HEK293 (cell line): ENCODE measurements around the gene PHTF1.

Source experiments
- CTCF ChIA-PET: fragments of 350-600 bp; formaldehyde crosslinking; extraction: SDS; loops from one replicate; lab custom pipeline; 2021; ENCODE audit warnings: antibody characterized with exemption; lab: Yijun Ruan, JAX
- POLR2A ChIA-PET: fragments of 300-600 bp; formaldehyde crosslinking; extraction: SDS; loops from one replicate; lab custom pipeline; 2020; ENCODE audit warnings: antibody characterized with exemption, inconsistent platforms; lab: Yijun Ruan, JAX
- H3K27ac ChIP-seq: fragments of 200-500 bp; sonication (Bioruptor generic); 2 replicates; pipeline ENCODE4 v1.5.1; 2014; ENCODE audit warnings: low read depth, low read length, control low read depth, inconsistent platforms; ENCODE audit errors: extremely low read depth
- H3K36me3 ChIP-seq, 2 experiments: fragments of 200-500 bp in 1 of 2; sonication (Bioruptor generic) in 1 of 2; 1 replicate in 1 of 2; 2 replicates in 1 of 2; pipeline ENCODE4 v1.5.1; 2014 to 2017; ENCODE audit warnings: inconsistent platforms in 2 of 2, low read length in 2 of 2; ENCODE audit not compliant: control insufficient read depth in 2 of 2, insufficient read depth in 1 of 2
- H3K4me1 ChIP-seq: fragments of 200-500 bp; sonication (Bioruptor generic); 2 replicates; pipeline ENCODE4 v1.5.1; 2014; ENCODE audit warnings: mild to moderate bottlenecking, low read length, inconsistent platforms; ENCODE audit not compliant: control insufficient read depth, insufficient read depth
- H3K4me3 ChIP-seq: 2 replicates; pipeline ENCODE4 v1.5.1; 2011; ENCODE audit warnings: low read depth, mild to moderate bottlenecking, control low read depth, low read length, moderate library complexity
- H3K9me3 ChIP-seq: fragments of 200-500 bp; sonication (Bioruptor generic); 2 replicates; pipeline ENCODE4 v1.5.1; 2014; ENCODE audit warnings: low read depth, low read length, inconsistent platforms; ENCODE audit not compliant: control insufficient read depth, insufficient read depth
- AEBP2 ChIP-seq: fragments of 450-650 bp; formaldehyde crosslinking; IDR thresholded peaks from 2 replicates; pipeline ENCODE4 v1.5.1; 2016; ENCODE audit warnings: missing biosample characterization, missing genetic modification characterization, borderline replicate concordance
- ATF2 ChIP-seq: fragments of 450-650 bp; formaldehyde crosslinking; IDR thresholded peaks from 2 replicates; pipeline ENCODE4 v1.5.1; 2016; ENCODE audit warnings: missing biosample characterization, missing genetic modification characterization, low read depth
- BCL6B ChIP-seq: fragments of 450-650 bp; formaldehyde crosslinking; IDR thresholded peaks from 2 replicates; pipeline ENCODE4 v1.5.1; 2017; ENCODE audit warnings: missing biosample characterization, missing genetic modification characterization
- GLIS1 ChIP-seq: fragments of 450-650 bp; formaldehyde crosslinking; IDR thresholded peaks from 2 replicates; pipeline ENCODE4 v1.5.1; 2016; ENCODE audit warnings: missing biosample characterization, missing genetic modification characterization
- REST ChIP-seq: fragments of 450-650 bp; formaldehyde crosslinking; IDR thresholded peaks from 2 replicates; pipeline ENCODE4 v1.5.1; 2016; ENCODE audit warnings: missing biosample characterization, missing genetic modification characterization
- SCRT2 ChIP-seq: fragments of 450-650 bp; formaldehyde crosslinking; IDR thresholded peaks from 2 replicates; pipeline ENCODE4 v1.5.1; 2016; ENCODE audit warnings: missing biosample characterization, missing genetic modification characterization
- ZBTB10 ChIP-seq: fragments of 450-650 bp; formaldehyde crosslinking; IDR thresholded peaks from 2 replicates; pipeline ENCODE4 v1.5.1; 2016; ENCODE audit warnings: missing biosample characterization, missing genetic modification characterization
- ZBTB20 ChIP-seq: fragments of 450-650 bp; formaldehyde crosslinking; IDR thresholded peaks from 2 replicates; pipeline ENCODE4 v1.5.1; 2016; ENCODE audit warnings: missing biosample characterization, missing genetic modification characterization
- ZBTB7A ChIP-seq: fragments of 450-650 bp; formaldehyde crosslinking; IDR thresholded peaks from 2 replicates; pipeline ENCODE4 v1.5.1; 2016; ENCODE audit warnings: low read depth, missing biosample characterization, missing genetic modification characterization
- ZNF10 ChIP-seq: fragments of 450-650 bp; formaldehyde crosslinking; IDR thresholded peaks from 2 replicates; pipeline ENCODE4 v1.5.1; 2017; ENCODE audit warnings: missing biosample characterization, missing genetic modification characterization
- ZNF157 ChIP-seq: fragments of 450-650 bp; formaldehyde crosslinking; IDR thresholded peaks from 2 replicates; pipeline ENCODE4 v1.5.1; 2016; ENCODE audit warnings: missing biosample characterization, missing genetic modification characterization
- ZNF211 ChIP-seq: fragments of 450-650 bp; formaldehyde crosslinking; IDR thresholded peaks from 2 replicates; pipeline ENCODE4 v1.5.1; 2016; ENCODE audit warnings: low read depth, missing biosample characterization, missing genetic modification characterization
- ZNF280D ChIP-seq: fragments of 450-650 bp; formaldehyde crosslinking; IDR thresholded peaks from 2 replicates; pipeline ENCODE4 v1.5.1; 2016; ENCODE audit warnings: missing biosample characterization, missing genetic modification characterization
- ZNF292 ChIP-seq: fragments of 450-650 bp; formaldehyde crosslinking; IDR thresholded peaks from 2 replicates; pipeline ENCODE4 v1.5.1; 2016; ENCODE audit warnings: low read depth, missing biosample characterization, missing genetic modification characterization, borderline replicate concordance
- ZNF362 ChIP-seq: fragments of 450-650 bp; formaldehyde crosslinking; IDR thresholded peaks from 2 replicates; pipeline ENCODE4 v1.5.1; 2016; ENCODE audit warnings: missing biosample characterization, missing genetic modification characterization
- ZNF48 ChIP-seq: fragments of 450-650 bp; formaldehyde crosslinking; IDR thresholded peaks from 2 replicates; pipeline ENCODE4 v1.5.1; 2016; ENCODE audit warnings: missing biosample characterization, missing genetic modification characterization
- ZNF571 ChIP-seq: fragments of 450-650 bp; formaldehyde crosslinking; IDR thresholded peaks from 2 replicates; pipeline ENCODE4 v1.5.0; 2017; ENCODE audit warnings: missing biosample characterization, missing genetic modification characterization
- ZNF701 ChIP-seq: fragments of 450-650 bp; formaldehyde crosslinking; IDR thresholded peaks from 2 replicates; pipeline ENCODE4 v1.5.1; 2016; ENCODE audit warnings: missing biosample characterization, missing genetic modification characterization
- ZNF843 ChIP-seq: fragments of 450-650 bp; formaldehyde crosslinking; IDR thresholded peaks from 2 replicates; pipeline ENCODE4 v1.5.1; 2016; ENCODE audit warnings: missing biosample characterization, missing genetic modification characterization
- ZSCAN18 ChIP-seq: fragments of 450-650 bp; formaldehyde crosslinking; IDR thresholded peaks from 2 replicates; pipeline ENCODE4 v1.5.1; 2016; ENCODE audit warnings: missing biosample characterization, missing genetic modification characterization

Gene PHTF1

GRCh38 chr1:113674591-113674990 lies 84.7 kb downstream of the PHTF1 start (continued):
- TF ChIP-seq ZNF280D (tag by site-specific recombination) (no peak), ZNF571 (tag by site-specific recombination) (no peak), ZNF10 (tag by site-specific recombination) (no peak), BCL6B (tag by site-specific recombination) (no peak), ZNF157 (tag by site-specific recombination) (no peak), ZNF701 (tag by site-specific recombination) (no peak)

- ChIA-PET POLR2A (no interaction called here), CTCF (no interaction called here)
- H3K4me3 ChIP-seq, result no peak overlapping the region
- peaks cover 2% of the 10 kb centered on the region; the same call in 1 of the 2 replicates for H3K4me1 ChIP-seq
- TF ChIP-seq ZSCAN18 (no peak), ZNF292 (no peak), ATF2 (tag by site-specific recombination) (no peak), REST (no peak), ZBTB7A (no peak), ZNF48 (tag by site-specific recombination) (no peak), ZBTB10 (tag by site-specific recombination) (no peak), ZNF843 (tag by site-specific recombination) (no peak), ZNF211 (tag by site-specific recombination) (no peak), ZBTB20 (no peak), SCRT2 (no peak), AEBP2 (tag by site-specific recombination) (no peak), ZNF362 (no peak), GLIS1 (no peak)
- peaks cover 0 to 20% of the 10 kb centered on the region in 2 experiments; a peak in 2 of 3 replicates for H3K36me3 ChIP-seq
- H3K27ac ChIP-seq, result no peak overlapping the region
- no peaks in the 10 kb centered on the region for H3K9me3 ChIP-seq
These were observed 86.8 kb downstream of the PHTF1 start for GRCh38 chr1:113672491-113672890.
